Activated CD4-positive, alpha-beta T cell treated with anti-CD3 and anti-CD28 coated beads for 36 hours (primary cell): ENCODE measurements around the gene CACNA2D3. TPM values are rescaled to one million over a fixed set of nuclear protein-coding genes. Genes with fewer than 3 reads are reported as not detected.

ENCODE experiments used
- ATAC-seq: fragments of 200-7000 bp; cut with Tn5 transposase; one replicate; pipeline ENCODE4 v1.10.0; 2021; ENCODE audit warnings: mild to moderate bottlenecking, moderate library complexity
- CTCF ChIA-PET: fragments of 350-600 bp; sonication (Branson Sonifier 250); formaldehyde crosslinking; loops from one replicate; lab custom pipeline; 2021; ENCODE audit warnings: antibody characterized with exemption; lab: Charles Lee
- POLR2A ChIA-PET: fragments of 350-600 bp; sonication (Branson Sonifier 250); formaldehyde crosslinking; loops from one replicate; lab custom pipeline; 2021; ENCODE audit warnings: antibody characterized with exemption, inconsistent platforms; lab: Charles Lee
- DNase-seq: peaks from one replicate; pipeline ENCODE4 v3.0.0-alpha.2; 2020
- H3K27ac Mint-ChIP-seq: one replicate; pipeline ENCODE4 v1.8.0; 2021; ENCODE audit warnings: mixed read lengths
- H3K27me3 Mint-ChIP-seq: one replicate; pipeline ENCODE4 v1.8.0; 2021; ENCODE audit warnings: mixed read lengths
- H3K36me3 Mint-ChIP-seq: one replicate; pipeline ENCODE4 v1.8.0; 2021; ENCODE audit warnings: low read depth, mixed read lengths
- H3K4me1 Mint-ChIP-seq: one replicate; pipeline ENCODE4 v1.8.0; 2021; ENCODE audit warnings: mixed read lengths
- H3K4me3 Mint-ChIP-seq: one replicate; pipeline ENCODE4 v1.8.0; 2021; ENCODE audit warnings: mild to moderate bottlenecking, moderate library complexity, mixed read lengths
- H3K9me3 Mint-ChIP-seq: one replicate; pipeline ENCODE4 v1.8.0; 2021; ENCODE audit warnings: low read depth, mixed read lengths
- intact Hi-C, 2 experiments: fragments of 100-400 bp; cut with DNase I in 1 of 2; cut with micrococcal nuclease in 1 of 2; formaldehyde crosslinking; loops; one replicate each; pipeline versions ENCODE4 v1.14.2 to v1.15.1; 2022 to 2024; cut with DNase I, micrococcal nuclease
- total RNA-seq, 2 experiments: library from RNA; stranded (reverse); gene quantifications; one replicate each; pipeline ENCODE4 v1.2.3, GENCODE V29; 2021

CACNA2D3 gene
- total RNA-seq, 2 experiments from 2014 or later: not detected

DNA sequence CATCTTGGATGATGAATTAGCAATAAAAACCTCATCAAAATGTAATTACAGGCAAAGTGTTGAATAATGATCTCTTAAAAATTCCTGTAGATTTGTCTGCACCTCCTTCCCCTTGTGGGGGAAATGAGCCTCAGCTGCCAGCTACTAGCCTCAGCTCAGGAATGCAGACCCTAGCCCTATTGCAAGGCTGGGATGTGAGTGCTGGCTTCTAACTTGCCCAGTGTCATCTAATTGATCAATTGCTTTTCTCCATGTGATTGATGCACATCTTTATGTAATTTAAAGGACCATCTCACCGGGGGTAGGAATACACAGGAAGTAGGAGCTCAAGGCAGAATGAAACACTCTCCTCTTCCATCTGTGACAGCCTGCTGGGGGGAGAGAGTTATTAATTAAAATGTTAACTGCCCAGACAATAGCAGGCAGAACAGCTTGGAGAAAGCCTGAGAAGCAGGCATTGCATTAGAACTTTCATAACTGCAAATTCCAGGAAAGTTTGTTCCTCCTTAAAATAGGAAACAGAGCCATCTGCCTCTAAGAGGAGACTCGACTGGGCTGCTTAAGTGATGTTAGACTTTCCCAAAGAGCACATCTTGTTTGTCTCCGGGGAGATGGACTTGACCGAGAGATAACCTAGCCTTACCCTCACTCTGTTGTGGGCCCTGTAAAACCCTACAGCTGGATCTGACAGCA lies 735.9 kb downstream of the CACNA2D3 start:
- no peaks in the 10 kb centered on the region for H3K9me3 Mint-ChIP-seq
- H3K27me3 Mint-ChIP-seq: no peaks in the 10 kb centered on the region
- POLR2A ChIA-PET: no interaction called here
- CTCF ChIA-PET: no interaction called here
- no peaks in the 10 kb centered on the region for H3K4me1 Mint-ChIP-seq
- H3K36me3 Mint-ChIP-seq: no peaks in the 10 kb centered on the region
- ATAC-seq: no peak
- intact Hi-C loops: no loop called here
- no peak for DNase-seq
- no peak overlapping the region for H3K27ac Mint-ChIP-seq
- H3K4me3 Mint-ChIP-seq: no peak overlapping the region

DNA sequence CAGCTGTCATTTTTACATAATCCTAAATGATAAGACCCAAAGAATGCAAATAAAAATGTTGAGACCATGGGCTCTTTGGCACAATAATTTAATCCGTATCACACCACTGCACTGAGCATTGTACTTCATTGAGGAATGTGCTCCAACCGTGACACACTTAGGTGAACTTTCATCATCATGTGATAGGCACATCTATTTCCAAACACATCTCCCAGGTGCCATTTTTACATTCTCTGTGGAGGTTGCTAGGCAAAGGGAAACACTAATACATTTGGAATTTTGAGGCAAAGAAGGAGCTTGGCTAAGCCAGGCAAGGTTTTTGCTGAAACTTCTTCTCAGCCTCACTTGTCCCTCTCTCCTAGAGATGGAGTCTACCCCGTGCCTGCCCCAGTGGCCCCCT lies 736.8 kb downstream of the CACNA2D3 start:
- intact Hi-C loops: no loop called here
- H3K27ac Mint-ChIP-seq: no peak overlapping the region
- DNase-seq: no peak
- no peaks in the 10 kb centered on the region for H3K4me1 Mint-ChIP-seq
- no peaks in the 10 kb centered on the region for H3K36me3 Mint-ChIP-seq
- H3K27me3 Mint-ChIP-seq: no peaks in the 10 kb centered on the region
- no peak for ATAC-seq
- no peak overlapping the region for H3K4me3 Mint-ChIP-seq
- no peaks in the 10 kb centered on the region for H3K9me3 Mint-ChIP-seq
- ChIA-PET CTCF (no interaction called here), POLR2A (no interaction called here)

DNA sequence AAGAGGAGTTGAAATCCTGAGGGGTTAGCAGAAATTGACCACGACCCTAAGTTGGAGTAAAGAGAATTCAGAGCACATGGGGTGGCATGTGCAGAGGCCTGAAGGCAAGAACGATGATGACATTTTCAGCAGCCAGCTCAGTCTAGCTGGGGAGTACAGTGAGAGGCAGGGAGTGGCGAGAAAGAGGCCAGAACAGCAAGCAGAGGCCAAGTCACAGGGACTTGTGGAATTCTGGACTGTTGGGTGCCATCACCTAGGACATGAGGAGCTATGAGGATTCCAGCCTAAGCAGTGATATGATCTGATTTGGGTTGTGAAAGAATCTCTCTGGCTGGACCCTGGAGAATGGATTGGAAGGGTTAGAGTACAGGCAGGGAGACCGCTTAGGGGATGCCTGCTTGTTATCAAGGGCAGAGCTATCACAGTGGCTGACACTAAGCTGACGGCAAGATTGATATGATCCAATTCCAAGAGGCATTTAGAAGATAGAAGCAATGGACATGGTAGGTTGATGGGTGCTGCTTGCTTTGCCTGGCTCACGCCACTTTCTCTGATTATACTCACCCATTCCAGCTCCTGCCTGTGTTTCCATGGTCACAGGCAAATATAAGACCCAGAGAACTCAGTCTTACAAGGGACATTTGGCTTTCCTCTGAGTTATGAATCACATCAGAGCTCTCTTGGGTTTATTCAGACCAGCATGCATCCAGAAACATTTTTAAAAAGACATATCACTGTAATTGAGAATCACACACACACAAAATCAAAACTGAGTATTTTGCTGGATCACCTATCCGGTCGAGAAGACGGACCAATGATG lies 739.1 kb downstream of the CACNA2D3 start:
- POLR2A ChIA-PET: no interaction called here

DNA sequence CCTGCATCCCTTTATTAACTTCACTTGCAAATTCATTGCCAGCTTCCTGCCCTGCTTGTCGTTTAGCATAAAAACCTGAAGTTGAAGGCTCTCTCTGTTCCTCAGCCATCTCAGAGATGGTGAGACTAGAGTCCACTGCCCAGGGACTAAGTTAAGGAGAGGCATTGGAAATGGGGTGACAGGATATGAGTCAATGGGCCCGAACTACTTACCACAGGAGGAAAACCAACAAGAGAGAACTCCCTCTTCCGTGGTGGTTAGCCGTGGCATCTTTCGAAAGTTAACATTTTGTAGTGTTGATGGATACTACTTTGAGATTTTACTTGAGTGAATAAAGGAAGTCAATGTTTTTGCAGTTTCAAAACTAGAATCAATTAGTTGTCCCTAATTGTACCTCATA lies 740.2 kb downstream of the CACNA2D3 start:
- no peak for ATAC-seq
- no peak overlapping the region for H3K27ac Mint-ChIP-seq
- ChIA-PET POLR2A (no interaction called here), CTCF (no interaction called here)
- DNase-seq: no peak
- no peaks in the 10 kb centered on the region for H3K36me3 Mint-ChIP-seq
- no peak overlapping the region for H3K4me3 Mint-ChIP-seq
- no peaks in the 10 kb centered on the region for H3K4me1 Mint-ChIP-seq
- no peaks in the 10 kb centered on the region for H3K27me3 Mint-ChIP-seq
- H3K9me3 Mint-ChIP-seq: no peaks in the 10 kb centered on the region
- intact Hi-C loops: no loop called here

More for the DNA sequence above, 739.1 kb downstream of the CACNA2D3 start:
- Mint-ChIP-seq H3K36me3 (no peaks in the 10 kb centered on the region), H3K4me1 (no peaks in the 10 kb centered on the region), H3K27ac (no peak overlapping the region), H3K4me3 (no peak overlapping the region), H3K27me3 (no peaks in the 10 kb centered on the region), H3K9me3 (no peaks in the 10 kb centered on the region)
- DNase-seq: no peak
- intact Hi-C loops: no loop called here
- CTCF ChIA-PET: no interaction called here
- ATAC-seq: no peak

DNA sequence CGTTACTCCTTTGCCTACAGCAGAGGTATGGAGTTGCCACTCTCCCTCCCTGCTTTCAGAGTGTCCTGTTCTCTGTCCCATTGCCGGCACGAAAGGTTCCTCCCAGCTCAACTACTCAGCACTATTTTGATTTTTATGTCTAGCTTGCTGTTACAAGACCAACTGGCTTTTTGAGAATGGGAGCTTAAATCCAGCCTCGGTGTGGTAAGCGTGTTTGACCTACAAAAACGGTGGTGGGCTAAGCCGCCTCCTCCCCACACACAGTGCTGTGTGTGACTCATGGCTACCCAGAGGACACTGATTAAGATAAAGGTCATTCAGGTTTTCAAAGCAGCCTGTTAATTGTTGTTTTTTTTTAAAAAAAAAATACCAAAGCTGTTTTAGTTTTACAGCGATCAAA lies 741.0 kb downstream of the CACNA2D3 start:
- no peak for ATAC-seq
- CTCF ChIA-PET: no interaction called here
- H3K9me3 Mint-ChIP-seq: no peaks in the 10 kb centered on the region
- POLR2A ChIA-PET: no interaction called here
- no peak overlapping the region for H3K4me3 Mint-ChIP-seq
- intact Hi-C loops: no loop called here
- no peak for DNase-seq
- H3K27me3 Mint-ChIP-seq: no peaks in the 10 kb centered on the region
- no peaks in the 10 kb centered on the region for H3K36me3 Mint-ChIP-seq
- no peaks in the 10 kb centered on the region for H3K4me1 Mint-ChIP-seq
- no peak overlapping the region for H3K27ac Mint-ChIP-seq

DNA sequence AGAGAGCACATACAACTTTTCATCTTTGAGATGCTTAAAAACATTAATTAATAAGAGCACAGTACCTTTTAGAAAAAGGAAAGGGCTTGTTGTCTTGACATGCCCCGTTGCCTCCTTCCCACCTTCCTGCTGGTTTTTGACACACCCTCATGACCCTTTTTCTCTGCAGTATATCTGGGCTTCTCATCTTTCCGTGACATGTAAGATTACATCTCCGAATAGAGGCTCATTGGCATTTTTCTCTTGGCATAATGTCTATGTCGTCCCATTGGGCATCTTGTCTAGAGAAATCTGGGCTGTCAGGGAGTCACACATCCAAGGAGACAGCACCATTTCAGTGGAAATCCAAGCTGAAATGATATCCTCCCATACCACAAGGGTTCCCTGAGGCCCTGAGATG lies 741.4 kb downstream of the CACNA2D3 start:
- Mint-ChIP-seq H3K9me3 (no peaks in the 10 kb centered on the region), H3K4me3 (no peak overlapping the region), H3K4me1 (no peaks in the 10 kb centered on the region), H3K36me3 (no peaks in the 10 kb centered on the region), H3K27ac (no peak overlapping the region), H3K27me3 (no peaks in the 10 kb centered on the region)
- POLR2A ChIA-PET: no interaction called here
- DNase-seq: no peak
- CTCF ChIA-PET: no interaction called here
- intact Hi-C loops: no loop called here
- ATAC-seq: no peak

DNA sequence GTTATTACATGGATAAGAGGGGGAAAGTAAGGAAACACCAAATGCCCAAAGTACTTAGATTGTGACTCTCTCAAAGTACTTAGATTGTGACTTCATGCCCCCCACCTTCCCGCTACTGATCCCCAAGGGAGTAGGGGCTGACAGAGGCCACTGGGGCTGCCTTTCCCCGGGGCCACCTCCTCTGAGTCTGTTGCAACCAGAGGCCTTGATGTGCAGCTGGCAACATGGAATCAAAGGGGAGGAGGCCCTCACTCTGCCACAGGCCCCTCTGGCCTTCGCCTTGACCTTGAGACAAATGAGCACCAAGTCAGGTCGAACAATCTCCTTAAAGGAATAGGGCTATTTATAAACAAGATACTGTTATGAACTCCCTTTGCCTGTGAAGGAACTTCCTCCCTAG lies 743.0 kb downstream of the CACNA2D3 start:
- ChIA-PET CTCF (no interaction called here), POLR2A (no interaction called here)
- Mint-ChIP-seq H3K9me3 (no peaks in the 10 kb centered on the region), H3K4me1 (no peaks in the 10 kb centered on the region), H3K27ac (no peak overlapping the region), H3K27me3 (no peaks in the 10 kb centered on the region), H3K4me3 (no peak overlapping the region), H3K36me3 (no peaks in the 10 kb centered on the region)
- intact Hi-C loops: no loop called here
- DNase-seq: no peak
- ATAC-seq: no peak

DNA sequence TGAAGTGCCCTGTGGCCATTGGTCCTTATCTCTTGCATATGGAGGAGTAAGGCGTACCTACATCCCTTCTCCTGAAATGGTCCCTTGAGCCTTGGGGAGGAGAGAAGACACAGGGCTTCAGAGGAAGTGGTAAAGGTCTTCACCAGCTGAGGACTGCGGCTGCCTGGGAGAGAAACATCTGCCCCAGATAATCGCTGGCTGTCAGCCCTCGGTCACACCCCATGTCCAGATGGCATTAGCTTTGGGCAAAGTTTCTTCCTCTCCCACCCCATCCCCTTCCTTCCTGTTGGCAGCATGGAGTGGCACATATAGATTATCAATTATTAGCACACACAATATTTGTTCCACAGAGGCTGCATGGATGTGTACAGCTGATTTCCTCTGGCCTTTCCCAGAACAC lies 743.9 kb downstream of the CACNA2D3 start:
- Mint-ChIP-seq H3K27ac (no peak overlapping the region), H3K27me3 (no peaks in the 10 kb centered on the region), H3K4me3 (no peak overlapping the region), H3K9me3 (no peaks in the 10 kb centered on the region), H3K4me1 (no peaks in the 10 kb centered on the region), H3K36me3 (no peaks in the 10 kb centered on the region)
- intact Hi-C loops: no loop called here
- ChIA-PET CTCF (no interaction called here), POLR2A (no interaction called here)
- no peak for DNase-seq
- no peak for ATAC-seq

DNA sequence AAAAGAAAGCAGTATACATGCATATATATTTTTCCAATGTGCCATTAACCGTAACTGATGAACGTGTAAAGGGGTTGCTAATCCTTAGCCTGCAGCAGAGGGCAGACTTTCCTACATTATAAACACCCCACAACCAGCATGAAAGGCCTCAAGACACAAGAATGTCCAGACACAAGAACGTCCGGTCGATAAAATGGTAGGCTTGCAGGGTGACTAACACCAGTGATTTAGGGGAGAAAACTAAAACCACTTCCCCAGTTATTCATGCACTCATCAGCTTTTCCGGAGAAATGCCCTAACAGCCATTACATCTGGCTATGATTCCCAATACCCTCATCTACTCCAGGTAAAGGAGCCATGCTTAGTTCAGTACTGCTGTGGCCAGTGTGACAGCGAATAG lies 748.1 kb downstream of the CACNA2D3 start:
- DNase-seq: no peak
- intact Hi-C loops: no loop called here
- H3K4me1 Mint-ChIP-seq: no peaks in the 10 kb centered on the region
- no peaks in the 10 kb centered on the region for H3K27me3 Mint-ChIP-seq
- H3K9me3 Mint-ChIP-seq: no peaks in the 10 kb centered on the region
- CTCF ChIA-PET: interaction anchor here (0.6 kb wide), 1 partner anchor 169 kb away, joined by 3 read pairs; no protein-coding TSS in a partner anchor
- no peaks in the 10 kb centered on the region for H3K36me3 Mint-ChIP-seq
- POLR2A ChIA-PET: no interaction called here
- no peak overlapping the region for H3K27ac Mint-ChIP-seq
- H3K4me3 Mint-ChIP-seq: no peak overlapping the region
- ATAC-seq: no peak

DNA sequence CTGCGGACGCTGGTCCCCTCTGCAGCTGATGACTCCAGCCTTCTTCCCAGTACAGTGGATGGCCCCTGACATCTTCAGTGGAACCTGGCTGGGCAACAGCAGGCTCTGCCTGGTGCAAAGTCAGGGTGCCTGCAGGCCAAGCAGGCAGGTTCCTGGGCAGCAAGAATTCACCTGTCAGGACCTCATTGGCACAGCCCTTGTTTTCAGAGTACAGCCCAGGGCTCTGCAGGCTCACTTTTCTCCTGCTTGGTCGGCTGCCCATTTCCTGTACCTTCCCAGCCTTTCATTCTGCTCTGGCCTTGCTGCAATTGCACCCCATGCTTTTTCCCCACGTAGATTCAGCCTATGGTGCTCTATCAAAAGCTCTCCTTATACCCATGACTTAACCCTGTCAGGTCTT lies 749.5 kb downstream of the CACNA2D3 start:
- CTCF ChIA-PET: no interaction called here
- ATAC-seq: no peak
- POLR2A ChIA-PET: no interaction called here
- intact Hi-C loops: no loop called here
- Mint-ChIP-seq H3K9me3 (no peaks in the 10 kb centered on the region), H3K4me1 (no peaks in the 10 kb centered on the region), H3K27ac (no peak overlapping the region), H3K4me3 (no peak overlapping the region), H3K36me3 (no peaks in the 10 kb centered on the region), H3K27me3 (no peaks in the 10 kb centered on the region)
- DNase-seq: no peak

DNA sequence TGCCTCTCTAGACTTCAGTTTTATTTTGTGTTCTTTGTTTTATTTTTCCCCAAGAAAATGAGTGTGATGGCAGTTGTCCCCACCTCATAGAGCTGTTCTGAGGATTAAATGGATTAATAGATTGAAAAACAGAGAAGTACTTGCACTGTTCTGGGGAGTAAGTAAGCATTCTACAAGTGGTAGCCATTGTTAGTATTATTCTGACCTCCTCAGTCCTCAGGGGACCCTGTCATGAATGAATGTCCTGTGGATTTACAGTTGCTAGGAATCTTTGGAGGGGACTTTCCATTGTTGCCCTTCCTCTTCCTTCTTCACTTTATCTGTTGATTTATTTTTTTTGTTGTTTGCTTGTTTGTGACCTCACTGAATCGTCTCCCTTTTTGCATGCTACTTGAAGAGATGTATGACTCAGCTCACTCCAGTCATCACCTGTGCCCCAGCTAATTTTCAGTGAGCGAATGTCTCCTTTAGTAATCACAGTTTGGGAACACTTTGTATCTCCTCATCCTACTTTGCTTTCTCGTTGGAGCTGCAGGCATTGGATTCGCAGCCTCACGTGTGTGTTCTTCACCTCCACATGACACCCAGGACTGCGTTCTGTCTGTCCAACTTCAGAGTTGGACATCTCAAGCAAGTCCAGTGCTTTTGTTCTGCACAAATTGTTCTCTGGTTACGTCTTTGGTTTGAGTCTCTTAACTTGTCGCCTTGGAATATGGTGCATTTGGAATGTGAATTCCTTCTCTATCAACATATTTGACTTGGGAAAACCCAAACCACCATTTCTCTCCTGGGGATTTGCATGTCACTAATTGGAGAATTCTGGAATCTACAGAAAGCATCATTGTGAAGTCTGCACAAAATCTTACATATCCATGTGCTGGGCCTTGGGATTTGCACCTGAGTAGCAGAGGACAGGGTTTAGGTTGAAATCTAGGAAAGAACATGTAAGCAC lies 751.0 kb downstream of the CACNA2D3 start:
- Mint-ChIP-seq H3K36me3 (no peaks in the 10 kb centered on the region), H3K9me3 (no peaks in the 10 kb centered on the region), H3K4me1 (no peaks in the 10 kb centered on the region), H3K27me3 (no peaks in the 10 kb centered on the region), H3K4me3 (no peak overlapping the region), H3K27ac (no peak overlapping the region)
- intact Hi-C loops: no loop called here
- no peak for DNase-seq
- ChIA-PET POLR2A (no interaction called here), CTCF (no interaction called here)
- no peak for ATAC-seq
